ENCODE data around the gene CLCN3.

DNA sequence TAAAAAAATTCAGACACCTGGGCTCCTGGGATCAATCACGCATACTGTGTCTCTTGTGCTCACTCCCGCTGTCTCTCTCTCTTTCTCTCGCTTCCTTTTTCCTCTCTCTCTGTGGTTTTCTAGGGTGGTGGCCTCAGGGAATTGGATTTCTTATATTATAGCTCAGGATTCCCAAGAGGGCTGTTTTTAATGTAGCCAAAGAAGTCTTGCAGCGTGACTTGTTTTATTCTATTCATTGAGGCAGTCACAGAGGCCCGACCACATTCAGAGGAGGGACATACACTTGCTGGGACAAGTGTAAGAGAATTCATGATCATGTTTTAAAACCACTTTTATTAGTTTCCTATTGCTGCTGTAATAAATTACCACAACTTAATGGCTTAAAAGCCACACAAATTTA is 78.0 kb downstream of the CLCN3 start:
- TF ChIP-seq YY1 (IDR thresholded peaks at IDR 0.05; ENCODE audit: insufficient read depth, insufficient read length) = no peak
- TF ChIP-seq ZNF274 (IDR thresholded peaks at IDR 0.05; ENCODE audit: low read depth, low read length) = no peak
- TF ChIP-seq SUZ12 (IDR thresholded peaks at IDR 0.05; ENCODE audit: extremely low read depth, insufficient read depth, insufficient read length) = no peak
